ENCODE data around the gene NPTN. TPM values are rescaled to one million over a fixed set of nuclear protein-coding genes. Genes with fewer than 3 reads are reported as not detected.

NPTN gene
- total and polyA plus RNA-seq, 9 of the 15 experiments (the other 6 are each of a cell fraction or from before 2014, with no cell fraction given): 9.6 to 48.5 (median 21.7) TPM

DNA sequence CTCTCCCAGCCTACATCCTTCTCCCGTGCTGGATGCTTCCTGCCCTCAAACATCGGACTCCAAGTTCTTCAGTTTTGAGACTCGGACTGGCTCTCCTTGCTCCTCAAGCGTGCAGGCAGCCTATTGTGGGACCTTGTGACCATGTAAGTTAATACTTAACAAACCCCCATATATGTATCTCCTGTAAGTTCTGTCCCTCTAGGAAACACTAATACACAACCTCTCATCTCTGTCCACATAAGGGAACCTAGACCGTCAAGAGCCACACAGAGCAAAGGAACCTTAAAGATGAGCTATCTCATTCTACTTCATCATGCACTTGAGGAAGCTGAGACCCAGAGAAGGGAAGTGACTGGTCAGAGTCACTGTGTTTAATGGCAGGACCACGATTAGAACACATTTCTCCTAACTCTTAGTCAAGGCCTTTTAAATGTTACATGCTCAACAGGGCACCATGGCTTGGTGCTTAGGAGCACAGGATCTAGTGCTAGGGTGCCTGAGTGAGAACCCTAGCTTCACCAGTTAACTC lies 50.3 kb downstream of the NPTN start (continued):
- TF ChIP-seq, protein P1, sequence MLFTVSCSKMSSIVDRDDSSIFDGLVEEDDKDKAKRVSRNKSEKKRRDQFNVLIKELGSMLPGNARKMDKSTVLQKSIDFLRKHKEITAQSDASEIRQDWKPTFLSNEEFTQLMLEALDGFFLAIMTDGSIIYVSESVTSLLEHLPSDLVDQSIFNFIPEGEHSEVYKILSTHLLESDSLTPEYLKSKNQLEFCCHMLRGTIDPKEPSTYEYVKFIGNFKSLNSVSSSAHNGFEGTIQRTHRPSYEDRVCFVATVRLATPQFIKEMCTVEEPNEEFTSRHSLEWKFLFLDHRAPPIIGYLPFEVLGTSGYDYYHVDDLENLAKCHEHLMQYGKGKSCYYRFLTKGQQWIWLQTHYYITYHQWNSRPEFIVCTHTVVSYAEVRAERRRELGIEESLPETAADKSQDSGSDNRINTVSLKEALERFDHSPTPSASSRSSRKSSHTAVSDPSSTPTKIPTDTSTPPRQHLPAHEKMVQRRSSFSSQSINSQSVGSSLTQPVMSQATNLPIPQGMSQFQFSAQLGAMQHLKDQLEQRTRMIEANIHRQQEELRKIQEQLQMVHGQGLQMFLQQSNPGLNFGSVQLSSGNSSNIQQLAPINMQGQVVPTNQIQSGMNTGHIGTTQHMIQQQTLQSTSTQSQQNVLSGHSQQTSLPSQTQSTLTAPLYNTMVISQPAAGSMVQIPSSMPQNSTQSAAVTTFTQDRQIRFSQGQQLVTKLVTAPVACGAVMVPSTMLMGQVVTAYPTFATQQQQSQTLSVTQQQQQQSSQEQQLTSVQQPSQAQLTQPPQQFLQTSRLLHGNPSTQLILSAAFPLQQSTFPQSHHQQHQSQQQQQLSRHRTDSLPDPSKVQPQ (CRISPR knock-in tag; IDR thresholded peaks at IDR 0.05; ENCODE audit: borderline replicate concordance): no peak
- no peak for TF ChIP-seq SNIP1 (IDR thresholded peaks at IDR 0.05; ENCODE audit: low read depth)
- no peak for TF ChIP-seq ELF1 (tag; IDR thresholded peaks at IDR 0.05)
- no peak for TF ChIP-seq KDM4B (IDR thresholded peaks at IDR 0.05; ENCODE audit: borderline replicate concordance in 2 of 2, low read depth in 1 of 2)
- TF ChIP-seq BACH1 (tag; IDR thresholded peaks at IDR 0.05): no peak
- no peak for TF ChIP-seq ZNF124 (CRISPR knock-in tag; IDR thresholded peaks at IDR 0.05)

DNA sequence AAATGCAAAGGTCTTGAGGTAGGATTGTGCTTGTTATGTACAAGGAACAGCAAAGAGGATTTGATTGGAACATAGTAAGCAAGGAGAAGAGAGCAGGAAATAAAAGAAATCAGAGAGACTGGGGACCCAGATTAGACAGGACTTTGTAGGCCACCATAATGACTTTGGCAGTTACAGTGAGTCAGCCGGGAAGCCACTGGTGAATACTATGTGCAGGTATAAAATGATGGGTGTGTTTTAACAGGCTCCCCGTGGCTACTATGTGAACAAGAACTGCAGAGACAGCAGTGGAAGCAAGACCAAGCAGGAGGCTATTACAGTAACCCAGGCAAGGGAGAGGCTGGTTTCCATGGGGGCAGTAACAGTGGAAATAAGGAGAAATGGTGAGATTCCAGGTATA lies 55.2 kb downstream of the NPTN start:
- peaks cover 54% of the 10 kb centered on the region; the same call in 2 of the 3 replicates for H3K36me3 ChIP-seq (ENCODE audit: control insufficient read depth, insufficient read depth, low read length)
- no peaks in the 10 kb centered on the region for H3K4me1 ChIP-seq (replicated peaks in 1 of 2; ENCODE audit: control insufficient read depth in 2 of 2, insufficient read depth in 2 of 2, low read length in 2 of 2)
- in situ Hi-C loops (cut with MboI) (no loop called here), intact Hi-C loops (cut with micrococcal nuclease) (no loop called here)
- FAIRE-seq: no peak
- H3K79me2 ChIP-seq (ENCODE audit: control insufficient read depth, insufficient read depth, low read length): no peaks in the 10 kb centered on the region
- WGBS (ENCODE audit: insufficient coverage, low coverage, missing lambda C conversion rate): 75% methylated on average over 2 of the region's 2 CpGs
- H4K20me1 ChIP-seq (replicated peaks; ENCODE audit: control insufficient read depth, insufficient read depth, low read length): peaks cover 3% of the 10 kb centered on the region
- no peak overlapping the region for H3K4me3 ChIP-seq
- H2AFZ ChIP-seq (ENCODE audit: low read depth, low read length): no peak overlapping the region
- no peak for ATAC-seq
- no peak overlapping the region for H3K27ac ChIP-seq (ENCODE audit: extremely low read depth, low read depth, low read length)
- H3K4me2 ChIP-seq (ENCODE audit: insufficient read depth, low read length): no peak overlapping the region
- H3K9me3 ChIP-seq (replicated peaks; ENCODE audit: control insufficient read depth, insufficient read depth, low read depth, low read length): no peaks in the 10 kb centered on the region
- no peaks in the 10 kb centered on the region for H3K9me1 ChIP-seq (ENCODE audit: control insufficient read depth, insufficient read depth, low read length)
- no peaks in the 10 kb centered on the region for H3K27me3 ChIP-seq (ENCODE audit: control insufficient read depth in 2 of 2, insufficient read depth in 2 of 2, low read length in 2 of 2)
- ChIA-PET CTCF (ENCODE audit: low intra/inter-chr PET ratio) (no interaction called here), POLR2A (no interaction called here)
- BruUV-seq (replicated peaks): no TSS peak
- DNase-seq (ENCODE audit: extremely low read depth in 1 of 4, low spot score in 3 of 4): no peak
- H3K9ac ChIP-seq (ENCODE audit: insufficient read depth in 1 of 2, low read depth in 2 of 2, low read length in 2 of 2): no peak overlapping the region; a peak in 1 of 4 replicates
- TF ChIP-seq, protein P2, sequence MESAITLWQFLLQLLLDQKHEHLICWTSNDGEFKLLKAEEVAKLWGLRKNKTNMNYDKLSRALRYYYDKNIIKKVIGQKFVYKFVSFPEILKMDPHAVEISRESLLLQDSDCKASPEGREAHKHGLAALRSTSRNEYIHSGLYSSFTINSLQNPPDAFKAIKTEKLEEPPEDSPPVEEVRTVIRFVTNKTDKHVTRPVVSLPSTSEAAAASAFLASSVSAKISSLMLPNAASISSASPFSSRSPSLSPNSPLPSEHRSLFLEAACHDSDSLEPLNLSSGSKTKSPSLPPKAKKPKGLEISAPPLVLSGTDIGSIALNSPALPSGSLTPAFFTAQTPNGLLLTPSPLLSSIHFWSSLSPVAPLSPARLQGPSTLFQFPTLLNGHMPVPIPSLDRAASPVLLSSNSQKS (CRISPR knock-in tag; IDR thresholded peaks at IDR 0.05): no peak
- TF ChIP-seq TCF7L2 (IDR thresholded peaks at IDR 0.05; ENCODE audit: low read depth, low read length) (no peak), ZNF561 (CRISPR knock-in tag; conservative IDR thresholded peaks at IDR 0.05) (no peak), RBM25 (IDR thresholded peaks at IDR 0.05; ENCODE audit: low read depth, low read length, severe bottlenecking) (no peak), CC2D1A (IDR thresholded peaks at IDR 0.05) (no peak)
- TF ChIP-seq, protein P3, sequence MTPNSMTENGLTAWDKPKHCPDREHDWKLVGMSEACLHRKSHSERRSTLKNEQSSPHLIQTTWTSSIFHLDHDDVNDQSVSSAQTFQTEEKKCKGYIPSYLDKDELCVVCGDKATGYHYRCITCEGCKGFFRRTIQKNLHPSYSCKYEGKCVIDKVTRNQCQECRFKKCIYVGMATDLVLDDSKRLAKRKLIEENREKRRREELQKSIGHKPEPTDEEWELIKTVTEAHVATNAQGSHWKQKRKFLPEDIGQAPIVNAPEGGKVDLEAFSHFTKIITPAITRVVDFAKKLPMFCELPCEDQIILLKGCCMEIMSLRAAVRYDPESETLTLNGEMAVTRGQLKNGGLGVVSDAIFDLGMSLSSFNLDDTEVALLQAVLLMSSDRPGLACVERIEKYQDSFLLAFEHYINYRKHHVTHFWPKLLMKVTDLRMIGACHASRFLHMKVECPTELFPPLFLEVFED (CRISPR knock-in tag; conservative IDR thresholded peaks at IDR 0.05): no peak
- TF ChIP-seq, protein P4, sequence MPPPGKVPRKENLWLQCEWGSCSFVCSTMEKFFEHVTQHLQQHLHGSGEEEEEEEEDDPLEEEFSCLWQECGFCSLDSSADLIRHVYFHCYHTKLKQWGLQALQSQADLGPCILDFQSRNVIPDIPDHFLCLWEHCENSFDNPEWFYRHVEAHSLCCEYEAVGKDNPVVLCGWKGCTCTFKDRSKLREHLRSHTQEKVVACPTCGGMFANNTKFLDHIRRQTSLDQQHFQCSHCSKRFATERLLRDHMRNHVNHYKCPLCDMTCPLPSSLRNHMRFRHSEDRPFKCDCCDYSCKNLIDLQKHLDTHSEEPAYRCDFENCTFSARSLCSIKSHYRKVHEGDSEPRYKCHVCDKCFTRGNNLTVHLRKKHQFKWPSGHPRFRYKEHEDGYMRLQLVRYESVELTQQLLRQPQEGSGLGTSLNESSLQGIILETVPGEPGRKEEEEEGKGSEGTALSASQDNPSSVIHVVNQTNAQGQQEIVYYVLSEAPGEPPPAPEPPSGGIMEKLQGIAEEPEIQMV (tag; conservative IDR thresholded peaks at IDR 0.05; ENCODE audit: low read depth): no peak
- TF ChIP-seq, protein P5, sequence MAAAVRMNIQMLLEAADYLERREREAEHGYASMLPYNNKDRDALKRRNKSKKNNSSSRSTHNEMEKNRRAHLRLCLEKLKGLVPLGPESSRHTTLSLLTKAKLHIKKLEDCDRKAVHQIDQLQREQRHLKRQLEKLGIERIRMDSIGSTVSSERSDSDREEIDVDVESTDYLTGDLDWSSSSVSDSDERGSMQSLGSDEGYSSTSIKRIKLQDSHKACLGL (CRISPR knock-in tag; IDR thresholded peaks at IDR 0.05; ENCODE audit: borderline replicate concordance, poor library complexity, severe bottlenecking): no peak
